Measurements from ENCODE around the gene LCMT2.
"Not testable (repeated sequence)": the region's sequence is repeated elsewhere in the genome, so short reads cannot be mapped to it uniquely, and the experiment has no call there.

The LCMT2 gene

GRCh38 chr15:43316016-43316970 lies 14.1 kb downstream of the LCMT2 start:
- no peak for DNase-seq

- no peak for DNase-seq
These were observed 16.2 kb downstream of the LCMT2 start for GRCh38 chr15:43314171-43314570.

GRCh38 chr15:43312378-43312777 lies 18.0 kb downstream of the LCMT2 start:
- DNase-seq = no peak

- no peak for DNase-seq
These were observed 28.1 kb downstream of the LCMT2 start, which contains the start of gene TGM7 for GRCh38 chr15:43302205-43302817. TSS of gene TGM7 (minus strand) at chr15:43302255.

- no peak for DNase-seq
These were observed 30.5 kb downstream of the LCMT2 start for GRCh38 chr15:43299884-43300283.

- no peak for DNase-seq
These were observed 31.0 kb downstream of the LCMT2 start for GRCh38 chr15:43299411-43299810.

GRCh38 chr15:43294091-43294706 lies 36.2 kb downstream of the LCMT2 start:
- no peak for DNase-seq

- DNase-seq = peak in 1 of 3 experiments; percentile 5
These were observed 36.9 kb downstream of the LCMT2 start for GRCh38 chr15:43293432-43293831.

- no peak for DNase-seq
These were observed 37.8 kb downstream of the LCMT2 start for GRCh38 chr15:43292375-43293078.

- not testable (repeated sequence) for DNase-seq
These were observed 40.7 kb downstream of the LCMT2 start for GRCh38 chr15:43289656-43290055.

GRCh38 chr15:43287254-43287653 lies 43.1 kb downstream of the LCMT2 start:
- no peak for DNase-seq

GRCh38 chr15:43286074-43286473 lies 44.3 kb downstream of the LCMT2 start:
- DNase-seq = no peak

GRCh38 chr15:43285609-43286037 lies 44.8 kb downstream of the LCMT2 start:
- peak; percentile 48 to 76 (median 51) for DNase-seq

- no peak for DNase-seq
These were observed 46.8 kb downstream of the LCMT2 start for GRCh38 chr15:43283526-43283925.

GRCh38 chr15:43281926-43282602 lies 48.3 kb downstream of the LCMT2 start:
- DNase-seq = no peak

- no peak for DNase-seq
These were observed 49.4 kb downstream of the LCMT2 start for GRCh38 chr15:43280996-43281395.

GRCh38 chr15:43279496-43279895 lies 50.9 kb downstream of the LCMT2 start:
- DNase-seq = no peak

- no peak for DNase-seq
These were observed 51.5 kb downstream of the LCMT2 start for GRCh38 chr15:43278869-43279268.

GRCh38 chr15:43277901-43278300 lies 52.5 kb downstream of the LCMT2 start:
- DNase-seq = no peak

GRCh38 chr15:43277231-43277823 lies 53.0 kb downstream of the LCMT2 start:
- DNase-seq = no peak

- DNase-seq = no peak
These were observed 53.7 kb downstream of the LCMT2 start for GRCh38 chr15:43276563-43277200.
